MM.1S (cell line): ENCODE measurements around the gene DNMT3B.

Source experiments
- DNase-seq: peaks from one replicate; pipeline ENCODE4 v3.0.0-alpha.2; 2015
- H2AFZ ChIP-seq: fragments of 300-600 bp; sonication (generic); 2 replicates; pipeline ENCODE4 v1.6.0; 2016; ENCODE audit warnings: antibody characterized with exemption, low read length
- H3F3A ChIP-seq: fragments of 300-600 bp; sonication (generic); 2 replicates; pipeline ENCODE4 v1.6.1; 2016; ENCODE audit warnings: mild to moderate bottlenecking, antibody characterized with exemption, low read length, moderate library complexity, mixed read lengths; ENCODE audit not compliant: insufficient read depth
- H3K27ac ChIP-seq: fragments of 300-600 bp; sonication (generic); 2 replicates; pipeline ENCODE4 v1.5.1; 2016; ENCODE audit warnings: mild to moderate bottlenecking, low read length
- H3K27me3 ChIP-seq: fragments of 300-600 bp; sonication (generic); replicated peaks from 2 replicates; pipeline ENCODE4 v1.6.0; 2016; ENCODE audit warnings: low read length; ENCODE audit not compliant: insufficient read depth
- H3K36me3 ChIP-seq: fragments of 300-600 bp; sonication (generic); replicated peaks from 2 replicates; pipeline ENCODE4 v1.6.1; 2016; ENCODE audit warnings: mild to moderate bottlenecking, low read length, mixed read lengths; ENCODE audit not compliant: insufficient read depth
- H3K4me1 ChIP-seq: fragments of 300-600 bp; sonication (generic); 2 replicates; pipeline ENCODE4 v1.6.1; 2016; ENCODE audit warnings: low read length, mixed read lengths
- H3K4me2 ChIP-seq: fragments of 300-600 bp; sonication (generic); 2 replicates; pipeline ENCODE4 v1.6.0; 2016; ENCODE audit warnings: low read depth, low read length
- H3K4me3 ChIP-seq: fragments of 300-600 bp; sonication (generic); 2 replicates; pipeline ENCODE4 v1.5.1; 2016; ENCODE audit warnings: low read length, mixed read lengths
- H3K79me2 ChIP-seq: fragments of 300-600 bp; sonication (generic); 2 replicates; pipeline ENCODE4 v1.6.1; 2016; ENCODE audit warnings: mixed run types, low read length, mixed read lengths
- H3K9ac ChIP-seq: fragments of 300-600 bp; sonication (generic); 2 replicates; pipeline ENCODE4 v1.6.1; 2016; ENCODE audit warnings: low read length, mixed read lengths
- H3K9me2 ChIP-seq: fragments of 300-600 bp; sonication (generic); replicated peaks from 2 replicates; pipeline ENCODE4 v1.6.1; 2016; ENCODE audit warnings: mild to moderate bottlenecking, low read length, mixed read lengths; ENCODE audit not compliant: insufficient read depth
- H3K9me3 ChIP-seq: fragments of 300-600 bp; sonication (generic); replicated peaks from 2 replicates; pipeline ENCODE4 v1.6.1; 2016; ENCODE audit warnings: mild to moderate bottlenecking, low read length, mixed read lengths; ENCODE audit not compliant: insufficient read depth
- H4K20me1 ChIP-seq: fragments of 300-600 bp; sonication (generic); 2 replicates; pipeline ENCODE4 v1.6.1; 2016; ENCODE audit warnings: mild to moderate bottlenecking, low read length, moderate library complexity, mixed read lengths; ENCODE audit not compliant: insufficient read depth
- CTCF ChIP-seq: fragments of 300-600 bp; sonication (generic); IDR thresholded peaks from 2 replicates; pipeline ENCODE4 v1.5.1; 2016; ENCODE audit warnings: antibody characterized with exemption, low read length, mixed read lengths
- EZH2 ChIP-seq: fragments of 300-600 bp; sonication (generic); optimal IDR thresholded peaks from 2 replicates; pipeline ENCODE3; 2017; ENCODE audit warnings: low read depth, mild to moderate bottlenecking, antibody characterized with exemption, low read length, mixed read lengths
- EZH2phosphoT487 ChIP-seq: fragments of 300-600 bp; sonication (generic); IDR thresholded peaks from 2 replicates; pipeline ENCODE4 v1.6.1; 2018; ENCODE audit warnings: antibody characterized with exemption, low read length

The DNMT3B gene

GRCh38 chr20:32805721-32806120, 43.5 kb downstream of the DNMT3B start:
- Histone ChIP-seq H3K9me3 (no peaks in the 10 kb centered on the region), H3K79me2 (no peaks in the 10 kb centered on the region), H2AFZ (no peak overlapping the region), H3K4me2 (no peak overlapping the region), H3K4me1 (no peaks in the 10 kb centered on the region), H3K9ac (no peak overlapping the region), H3K27ac (no peak overlapping the region), H3K4me3 (no peak overlapping the region), H4K20me1 (no peaks in the 10 kb centered on the region), H3K9me2 (no peaks in the 10 kb centered on the region), H3F3A (no peaks in the 10 kb centered on the region), H3K27me3 (no peaks in the 10 kb centered on the region), H3K36me3 (no peaks in the 10 kb centered on the region)
- TF ChIP-seq EZH2: no peak
- no peak for TF ChIP-seq CTCF
- TF ChIP-seq EZH2phosphoT487: no peak
- DNase-seq: no peak

GRCh38 chr20:32806356-32806755, 44.2 kb downstream of the DNMT3B start:
- no peak overlapping the region for H3K9ac ChIP-seq
- no peaks in the 10 kb centered on the region for H3K9me3 ChIP-seq
- H3K4me3 ChIP-seq: no peak overlapping the region
- H4K20me1 ChIP-seq: no peaks in the 10 kb centered on the region
- H2AFZ ChIP-seq: no peak overlapping the region
- H3K4me1 ChIP-seq: no peaks in the 10 kb centered on the region
- no peaks in the 10 kb centered on the region for H3K79me2 ChIP-seq
- H3K4me2 ChIP-seq: no peak overlapping the region
- no peaks in the 10 kb centered on the region for H3F3A ChIP-seq
- no peaks in the 10 kb centered on the region for H3K9me2 ChIP-seq
- H3K27ac ChIP-seq: no peak overlapping the region
- DNase-seq: no peak
- TF ChIP-seq EZH2phosphoT487 (no peak), CTCF (no peak), EZH2 (no peak)
- no peaks in the 10 kb centered on the region for H3K27me3 ChIP-seq
- H3K36me3 ChIP-seq: no peaks in the 10 kb centered on the region

- Histone ChIP-seq H3K36me3 (no peaks in the 10 kb centered on the region), H3K4me1 (no peaks in the 10 kb centered on the region), H3K9me3 (no peaks in the 10 kb centered on the region), H3K9me2 (no peaks in the 10 kb centered on the region), H3K4me2 (no peak overlapping the region), H3F3A (no peaks in the 10 kb centered on the region), H3K9ac (no peak overlapping the region), H3K27me3 (no peaks in the 10 kb centered on the region), H3K4me3 (no peak overlapping the region), H3K79me2 (no peaks in the 10 kb centered on the region), H3K27ac (no peak overlapping the region), H2AFZ (no peak overlapping the region), H4K20me1 (no peaks in the 10 kb centered on the region)
- no peak for TF ChIP-seq EZH2
- no peak for TF ChIP-seq EZH2phosphoT487
- TF ChIP-seq CTCF: no peak
- no peak for DNase-seq
These were observed 45.5 kb downstream of the DNMT3B start for GRCh38 chr20:32807706-32808105.
